ENCODE measurements around the gene PTGFRN. TPM values are rescaled to one million over a fixed set of nuclear protein-coding genes. Genes with fewer than 3 reads are reported as not detected.

The PTGFRN gene
- total RNA-seq, 3 donors from 2014 or later (not counting 1 experiment from before 2014, with no cell fraction given): 0.71 to 1.4 (median 0.79) TPM

DNA sequence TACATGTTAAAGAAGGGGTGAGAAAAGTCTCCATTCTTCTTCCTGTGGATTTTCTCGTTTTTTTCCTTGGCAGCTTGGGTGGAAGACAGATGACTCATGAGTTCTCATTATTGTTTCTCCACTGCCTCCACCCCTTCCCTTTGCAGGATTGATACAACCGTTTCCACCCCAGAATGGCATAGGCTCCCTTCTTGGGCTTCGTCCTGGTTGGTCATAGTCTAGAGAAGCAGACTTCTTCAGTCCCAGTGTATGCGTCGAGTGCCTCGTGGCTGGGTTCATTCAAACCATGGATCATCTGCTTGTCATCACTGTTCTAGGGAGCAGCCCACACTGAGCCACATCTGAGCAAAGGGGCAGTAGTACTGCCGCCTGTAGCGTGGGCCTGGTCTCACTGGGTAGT, 13.7 kb downstream of the PTGFRN start:
- H3K27me3 ChIP-seq (ENCODE audit: control insufficient read depth, insufficient read depth, low read length): no peaks in the 10 kb centered on the region
- peaks cover 0 to 10% of the 10 kb centered on the region in 2 donors for H3K27me3 Mint-ChIP-seq (ENCODE audit: low read depth in 2 of 2)
- no peaks in the 10 kb centered on the region for H3K4me1 ChIP-seq (ENCODE audit: control insufficient read depth, insufficient read depth, low read length)
- WGBS (ENCODE audit: insufficient coverage): 86% methylated on average over 8 of the region's 8 CpGs
- no peak overlapping the region for H3K27ac Mint-ChIP-seq
- no peak overlapping the region for H3K4me3 ChIP-seq (ENCODE audit: low read length)
- intact Hi-C loops (cut with micrococcal nuclease): no loop called here
- H3K4me3 Mint-ChIP-seq: no peak overlapping the region
- H3K36me3 ChIP-seq (ENCODE audit: control insufficient read depth, insufficient read depth, low read length): no peaks in the 10 kb centered on the region
- ATAC-seq (no peak), DNase-seq (no peak)
- H3K27ac ChIP-seq (ENCODE audit: low read length): no peak overlapping the region
- no peaks in the 10 kb centered on the region for H3K9me3 Mint-ChIP-seq
- no peaks in the 10 kb centered on the region for H3K4me1 Mint-ChIP-seq
- no peaks in the 10 kb centered on the region for H3K9me3 ChIP-seq (ENCODE audit: control insufficient read depth, insufficient read depth, low read length)
- TF ChIP-seq, protein P1, sequence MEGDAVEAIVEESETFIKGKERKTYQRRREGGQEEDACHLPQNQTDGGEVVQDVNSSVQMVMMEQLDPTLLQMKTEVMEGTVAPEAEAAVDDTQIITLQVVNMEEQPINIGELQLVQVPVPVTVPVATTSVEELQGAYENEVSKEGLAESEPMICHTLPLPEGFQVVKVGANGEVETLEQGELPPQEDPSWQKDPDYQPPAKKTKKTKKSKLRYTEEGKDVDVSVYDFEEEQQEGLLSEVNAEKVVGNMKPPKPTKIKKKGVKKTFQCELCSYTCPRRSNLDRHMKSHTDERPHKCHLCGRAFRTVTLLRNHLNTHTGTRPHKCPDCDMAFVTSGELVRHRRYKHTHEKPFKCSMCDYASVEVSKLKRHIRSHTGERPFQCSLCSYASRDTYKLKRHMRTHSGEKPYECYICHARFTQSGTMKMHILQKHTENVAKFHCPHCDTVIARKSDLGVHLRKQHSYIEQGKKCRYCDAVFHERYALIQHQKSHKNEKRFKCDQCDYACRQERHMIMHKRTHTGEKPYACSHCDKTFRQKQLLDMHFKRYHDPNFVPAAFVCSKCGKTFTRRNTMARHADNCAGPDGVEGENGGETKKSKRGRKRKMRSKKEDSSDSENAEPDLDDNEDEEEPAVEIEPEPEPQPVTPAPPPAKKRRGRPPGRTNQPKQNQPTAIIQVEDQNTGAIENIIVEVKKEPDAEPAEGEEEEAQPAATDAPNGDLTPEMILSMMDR (IDR thresholded peaks at IDR 0.05): no peak
- no peaks in the 10 kb centered on the region for H3K36me3 Mint-ChIP-seq

DNA sequence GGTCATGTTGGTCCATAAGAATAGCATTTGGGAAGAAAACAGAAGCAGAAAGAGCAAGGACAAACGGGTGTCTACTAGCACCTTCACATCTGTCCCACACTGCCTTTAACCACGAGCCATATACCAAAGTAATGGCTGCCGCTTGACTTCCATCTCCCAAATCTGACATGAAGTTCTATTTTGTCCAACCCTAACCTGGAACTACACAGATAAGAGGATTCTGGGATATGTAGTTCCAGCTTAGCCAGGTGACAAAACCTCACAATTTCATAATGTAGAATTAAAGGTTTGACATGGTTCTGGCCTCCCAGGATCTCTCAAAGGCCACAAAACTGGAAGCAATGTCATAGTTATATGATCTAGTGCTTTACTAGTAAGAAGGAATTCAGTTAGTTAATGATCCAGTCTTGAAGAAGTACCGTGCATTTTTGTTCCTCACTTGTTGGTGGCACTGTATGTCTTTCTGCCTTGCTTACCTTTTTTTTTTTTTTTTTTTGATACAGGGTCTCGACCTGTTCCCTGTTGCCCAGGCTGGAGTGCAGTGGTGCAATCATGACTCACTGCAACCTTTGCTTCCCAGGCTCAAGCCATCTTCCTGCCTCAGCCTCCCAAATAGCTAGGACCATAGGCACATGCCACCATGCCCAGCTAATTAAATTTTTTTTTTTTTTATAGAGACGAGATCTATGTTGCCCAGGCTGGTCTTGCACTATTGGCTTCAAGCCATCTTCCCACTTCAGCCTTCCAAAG, 17.5 kb downstream of the PTGFRN start:
- Mint-ChIP-seq H3K36me3 (no peaks in the 10 kb centered on the region), H3K4me3 (no peak overlapping the region), H3K27ac (no peak overlapping the region), H3K4me1 (no peaks in the 10 kb centered on the region), H3K27me3 (ENCODE audit: low read depth in 2 of 2) (peaks cover 0 to 6% of the 10 kb centered on the region in 2 donors), H3K9me3 (no peaks in the 10 kb centered on the region)
- 89% methylated on average over 6 of the region's 6 CpGs for WGBS (ENCODE audit: insufficient coverage)
- TF ChIP-seq, protein P1 (IDR thresholded peaks at IDR 0.05): no peak
- H3K4me3 ChIP-seq (ENCODE audit: low read length): no peak overlapping the region
- H3K4me1 ChIP-seq (ENCODE audit: control insufficient read depth, insufficient read depth, low read length): no peaks in the 10 kb centered on the region
- no peak for ATAC-seq
- no peaks in the 10 kb centered on the region for H3K27me3 ChIP-seq (ENCODE audit: control insufficient read depth, insufficient read depth, low read length)
- no peaks in the 10 kb centered on the region for H3K36me3 ChIP-seq (ENCODE audit: control insufficient read depth, insufficient read depth, low read length)
- no peak overlapping the region for H3K27ac ChIP-seq (ENCODE audit: low read length)
- intact Hi-C loops (cut with micrococcal nuclease): no loop called here
- no peak for DNase-seq
- H3K9me3 ChIP-seq (ENCODE audit: control insufficient read depth, insufficient read depth, low read length): no peaks in the 10 kb centered on the region

DNA sequence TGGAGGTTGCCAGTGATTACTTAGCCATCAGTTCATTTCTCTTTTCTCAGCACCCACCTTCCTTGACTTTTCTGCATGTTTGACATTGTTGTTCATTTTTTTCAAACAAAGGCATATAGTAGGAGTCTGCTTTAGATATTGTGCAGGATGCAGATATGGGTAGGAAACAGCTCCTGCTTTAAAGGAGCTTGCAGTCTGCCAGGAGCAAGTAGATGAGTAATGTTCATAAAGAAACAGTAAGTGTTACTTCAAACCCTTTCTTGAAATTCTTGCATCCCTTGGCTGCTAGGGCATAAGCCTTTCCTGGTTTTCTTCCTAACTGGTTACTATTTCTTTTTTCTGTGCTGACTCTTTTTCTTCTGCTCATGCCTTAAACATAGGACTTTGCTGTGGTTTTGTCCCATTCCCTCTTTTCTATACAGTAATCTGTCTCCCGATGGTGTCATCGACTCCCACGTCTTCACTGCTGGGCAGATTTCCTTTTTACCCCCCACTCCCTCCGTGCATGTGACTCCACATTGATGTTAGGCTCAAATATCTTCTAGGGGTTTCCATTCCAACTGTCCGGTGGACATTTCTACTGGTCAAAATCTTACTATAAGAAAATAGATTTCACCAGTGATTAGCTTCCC, 20.4 kb downstream of the PTGFRN start:
- Histone ChIP-seq H3K27ac (ENCODE audit: low read length) (no peak overlapping the region), H3K27me3 (ENCODE audit: control insufficient read depth, insufficient read depth, low read length) (no peaks in the 10 kb centered on the region), H3K4me1 (ENCODE audit: control insufficient read depth, insufficient read depth, low read length) (peaks cover 4% of the 10 kb centered on the region), H3K4me3 (ENCODE audit: low read length) (no peak overlapping the region), H3K36me3 (ENCODE audit: control insufficient read depth, insufficient read depth, low read length) (no peaks in the 10 kb centered on the region), H3K9me3 (ENCODE audit: control insufficient read depth, insufficient read depth, low read length) (no peaks in the 10 kb centered on the region)
- no peaks in the 10 kb centered on the region for H3K36me3 Mint-ChIP-seq
- DNase-seq (no peak), ATAC-seq (no peak)
- H3K4me1 Mint-ChIP-seq: peaks cover 14 to 17% of the 10 kb centered on the region in 2 donors
- no peak overlapping the region for H3K4me3 Mint-ChIP-seq
- no peaks in the 10 kb centered on the region for H3K27me3 Mint-ChIP-seq (ENCODE audit: low read depth in 2 of 2)
- no peaks in the 10 kb centered on the region for H3K9me3 Mint-ChIP-seq
- 86% methylated on average over 5 of the region's 5 CpGs for WGBS (ENCODE audit: insufficient coverage)
- no peak overlapping the region for H3K27ac Mint-ChIP-seq
- TF ChIP-seq, protein P1 (IDR thresholded peaks at IDR 0.05): no peak
- intact Hi-C loops (cut with micrococcal nuclease): loop anchor here (5.0 kb wide), 1 partner anchor 193 kb away; no protein-coding TSS in a partner anchor
